ENCODE measurements around the gene NXNL2.

NXNL2 gene

DNA sequence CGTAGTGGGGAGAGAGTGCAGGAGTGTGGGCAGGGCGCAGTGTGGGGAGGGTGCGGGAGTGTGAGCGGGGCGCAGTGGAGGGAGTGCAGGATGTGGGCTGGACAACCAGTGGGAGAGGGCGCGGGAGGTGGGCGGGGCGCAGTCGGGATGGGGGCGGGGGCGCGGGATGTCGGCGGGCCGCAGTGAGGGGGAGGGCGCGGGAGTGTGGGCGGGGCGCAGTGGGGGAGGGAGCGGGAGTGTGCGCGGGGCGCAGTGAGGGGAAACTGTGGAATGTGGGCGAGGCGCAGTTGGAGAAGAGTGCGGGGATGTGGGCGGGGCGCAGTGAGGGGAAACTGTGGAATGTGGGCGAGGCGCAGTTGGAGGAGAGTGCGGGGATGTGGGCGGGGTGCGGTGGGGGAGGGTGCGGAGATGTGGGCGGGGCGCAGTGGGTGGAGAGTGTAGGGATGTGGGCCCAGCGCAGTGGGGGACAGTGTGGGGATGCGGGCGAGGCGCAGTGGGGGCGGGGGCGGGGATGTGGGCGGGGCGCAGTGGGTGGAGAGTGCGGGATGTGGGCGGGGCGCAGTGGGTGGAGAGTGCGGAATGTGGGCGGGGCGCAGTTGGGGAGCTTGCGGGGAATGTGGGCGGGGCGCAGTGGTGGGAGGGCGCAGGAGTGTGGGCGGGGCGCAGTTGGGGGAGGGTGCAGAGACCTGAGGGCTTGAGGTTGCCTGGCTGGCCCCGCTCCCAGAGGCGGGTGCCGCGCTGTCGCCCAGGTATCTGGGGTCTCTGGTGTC lies at the start of gene NXNL2:
TSS of gene NXNL2 (plus strand) at position 723 of the 770 bp plus-strand sequence. CDS start 257 bp downstream, outside the sequence.
- DNase-seq (ENCODE audit: low read depth) = peak; percentile 63

GRCh38 chr9:88488166-88488565 lies 46.8 kb upstream of the NXNL2 start:
- DNase-seq (ENCODE audit: low read depth) = no peak

DNA sequence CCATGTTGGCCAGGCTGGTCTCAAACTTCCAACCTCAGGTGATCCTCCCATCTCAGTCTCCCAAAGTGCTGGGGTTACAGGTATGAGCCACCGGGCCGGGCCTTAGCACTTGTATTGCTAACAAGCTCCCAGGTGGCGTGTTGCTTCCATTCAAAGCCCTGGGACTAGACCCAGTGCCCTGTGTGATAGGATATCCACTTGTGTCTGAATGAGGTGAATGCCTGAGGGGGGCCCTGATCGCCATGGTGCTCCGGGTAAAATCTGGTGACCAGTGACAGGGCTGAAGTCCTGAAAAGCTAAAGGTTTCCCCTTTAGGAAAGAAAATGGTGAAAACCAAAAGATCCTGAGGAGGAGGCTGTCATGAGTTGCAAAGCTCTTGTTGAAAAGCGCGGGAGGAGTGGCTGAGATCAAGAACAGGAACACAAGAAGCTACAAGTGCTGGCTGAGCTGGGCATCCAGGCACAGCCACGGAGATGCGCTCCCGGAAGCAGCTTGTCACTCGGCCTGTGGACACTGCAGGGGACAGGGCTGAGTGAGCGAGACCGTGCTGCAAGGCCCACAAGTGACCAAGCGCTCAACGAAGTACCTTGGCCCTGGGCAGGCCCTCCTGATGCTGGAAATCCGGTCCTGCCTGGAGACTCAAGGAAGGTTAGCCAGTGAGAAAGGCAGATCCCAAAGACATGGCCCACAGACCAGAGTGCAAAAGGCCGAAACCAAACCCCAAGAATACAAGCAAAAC lies 39.8 kb upstream of the NXNL2 start:
- no peak for DNase-seq (ENCODE audit: low read depth)

DNA sequence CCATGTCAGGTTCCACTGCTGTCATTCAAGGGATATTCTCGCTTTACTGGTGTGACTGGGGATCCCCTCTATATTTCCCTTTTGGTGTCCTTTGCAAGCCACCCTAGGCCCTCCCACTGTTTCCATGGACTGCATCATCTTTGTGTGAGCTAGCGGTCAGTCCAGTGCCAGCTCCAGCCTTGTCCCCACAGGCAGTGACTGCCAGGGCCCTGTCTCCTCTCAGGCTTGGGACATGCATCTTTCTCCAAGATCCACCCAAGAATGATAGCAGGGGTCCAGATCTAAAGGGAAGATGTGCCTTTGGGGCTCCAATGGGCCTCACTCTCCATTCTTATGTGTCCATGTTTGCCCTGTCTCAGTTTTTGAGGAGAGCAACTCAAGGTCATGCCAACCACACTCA lies 37.8 kb upstream of the NXNL2 start:
- DNase-seq (ENCODE audit: low read depth) = no peak

- DNase-seq (ENCODE audit: low read depth) = no peak
Observed at GRCh38 chr9:88498880-88499279, 36.1 kb upstream of the NXNL2 start.

- DNase-seq (ENCODE audit: low read depth) = no peak
Observed at GRCh38 chr9:88501086-88501485, 33.9 kb upstream of the NXNL2 start.

DNA sequence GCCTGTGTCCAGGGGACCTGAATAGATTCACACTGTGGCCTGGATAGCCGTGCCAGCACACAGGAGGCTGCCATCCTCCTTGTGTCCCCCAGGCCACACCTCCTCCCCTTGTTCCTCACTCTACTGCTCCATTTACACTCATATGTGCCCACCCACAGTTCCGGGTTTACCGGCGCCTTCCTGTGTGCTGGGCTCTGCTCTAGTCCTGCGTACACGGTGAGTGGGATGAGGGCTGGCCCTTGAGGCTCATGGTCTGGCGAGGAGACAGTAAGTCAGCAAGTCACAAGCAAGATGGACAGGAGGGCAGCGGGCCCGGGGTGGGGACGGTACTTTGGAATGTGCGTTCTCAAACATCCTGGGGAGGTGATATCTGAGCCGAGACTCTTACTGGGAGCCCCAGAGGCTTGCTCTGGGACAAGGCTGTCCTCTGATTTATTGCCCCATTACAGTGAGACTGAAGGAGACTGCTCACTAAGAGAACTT lies 32.4 kb upstream of the NXNL2 start:
- no peak for DNase-seq (ENCODE audit: low read depth)

DNA sequence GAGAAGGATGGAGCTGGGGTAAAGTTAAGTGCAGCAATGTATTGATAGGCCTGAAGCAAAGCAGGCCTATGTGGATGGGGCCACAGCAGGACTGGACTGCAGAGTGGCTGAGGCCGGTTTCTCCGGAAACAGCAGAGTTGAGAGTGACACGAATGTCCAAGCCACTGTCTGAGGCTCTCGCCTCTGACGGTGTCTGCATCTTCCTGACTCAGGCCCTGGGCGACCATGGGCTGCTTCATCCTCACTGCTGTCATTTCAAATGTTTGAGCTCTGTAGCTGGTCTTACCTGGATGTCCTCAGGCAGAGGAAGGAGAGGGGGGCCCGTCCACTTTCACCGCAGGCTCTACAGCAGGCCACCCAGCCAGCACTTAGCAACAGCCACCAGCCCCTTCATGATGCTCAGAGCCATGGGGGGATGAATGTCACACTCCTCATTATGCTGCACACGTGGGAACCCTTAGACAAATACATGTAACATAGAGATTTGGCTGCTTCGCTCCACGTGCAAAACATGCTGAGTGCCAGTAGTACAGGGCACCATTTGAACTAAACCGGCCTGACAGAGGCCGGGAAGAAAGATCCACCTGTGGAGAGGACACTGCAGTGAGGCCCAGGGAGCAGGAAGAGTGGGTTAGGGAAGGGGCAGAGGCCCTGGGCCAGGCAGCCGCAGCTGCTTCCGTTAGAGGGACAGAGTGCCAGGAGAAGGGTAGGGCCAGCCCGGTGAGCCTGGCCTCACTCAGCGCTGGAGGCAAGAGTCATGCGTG lies 31.7 kb upstream of the NXNL2 start:
- no peak for DNase-seq (ENCODE audit: low read depth)

- DNase-seq (ENCODE audit: low read depth) = no peak
Observed at GRCh38 chr9:88503845-88504764, 30.9 kb upstream of the NXNL2 start.

GRCh38 chr9:88508326-88508725 lies 26.7 kb upstream of the NXNL2 start:
- DNase-seq (ENCODE audit: low read depth) = no peak

DNA sequence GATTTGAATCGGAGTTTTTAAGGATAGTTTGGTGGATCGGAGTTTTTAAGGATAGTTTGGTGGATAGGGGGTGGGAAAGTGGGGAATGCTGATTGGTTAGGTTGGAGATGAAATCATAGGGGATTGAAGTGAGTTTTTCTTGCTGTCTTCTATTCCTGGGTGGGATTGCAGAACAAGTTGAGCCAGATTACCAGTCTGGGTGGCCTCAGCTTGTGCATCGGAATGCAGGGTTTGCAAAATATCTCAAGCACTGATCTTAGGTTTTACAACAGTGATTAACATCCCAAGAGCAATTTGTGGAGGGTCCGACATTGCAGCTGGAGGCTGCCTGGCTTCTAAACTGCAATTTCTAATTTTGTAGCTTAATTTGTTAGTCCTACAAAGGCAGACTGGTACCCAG lies 23.1 kb upstream of the NXNL2 start:
- no peak for DNase-seq (ENCODE audit: low read depth)

GRCh38 chr9:88514247-88514646 lies 20.7 kb upstream of the NXNL2 start:
- DNase-seq (ENCODE audit: low read depth) = no peak

DNA sequence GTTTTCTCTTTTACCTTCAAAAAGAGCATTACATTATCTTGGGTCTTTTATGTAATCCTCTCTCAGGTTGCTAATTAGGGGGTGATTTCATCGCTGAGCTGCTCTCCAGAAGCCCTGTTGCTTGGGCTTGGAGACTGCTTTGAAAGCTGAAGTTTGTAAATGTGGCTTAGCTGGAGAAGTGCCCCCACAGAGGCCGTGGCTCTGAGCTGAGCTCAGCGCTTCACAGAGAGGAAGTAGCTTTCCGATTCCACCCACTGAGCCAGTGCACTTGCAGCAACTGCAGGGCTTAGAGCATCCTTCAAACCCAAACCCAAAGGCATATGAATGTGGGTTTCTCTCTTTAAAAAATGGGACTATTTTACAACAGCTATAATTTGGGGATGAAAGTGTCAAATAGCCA lies 13.7 kb upstream of the NXNL2 start:
- DNase-seq (ENCODE audit: low read depth) = no peak

- DNase-seq (ENCODE audit: low read depth) = no peak
Observed at GRCh38 chr9:88522360-88522759, 12.6 kb upstream of the NXNL2 start.

- no peak for DNase-seq (ENCODE audit: low read depth)
Observed at GRCh38 chr9:88523056-88523455, 11.9 kb upstream of the NXNL2 start.

- DNase-seq (ENCODE audit: low read depth) = no peak
Observed at GRCh38 chr9:88524911-88525310, 10.1 kb upstream of the NXNL2 start.

GRCh38 chr9:88527618-88528017 lies 7.4 kb upstream of the NXNL2 start:
- no peak for DNase-seq (ENCODE audit: low read depth)

GRCh38 chr9:88528080-88528790 lies 6.7 kb upstream of the NXNL2 start:
- no peak for DNase-seq (ENCODE audit: low read depth)

- DNase-seq (ENCODE audit: low read depth) = no peak
Observed at GRCh38 chr9:88529496-88529895, 5.5 kb upstream of the NXNL2 start.

- DNase-seq (ENCODE audit: low read depth) = no peak
Observed at GRCh38 chr9:88530051-88530450, 4.9 kb upstream of the NXNL2 start.

Measured in stimulated activated CD4-positive, alpha-beta T cell treated with anti-CD3 and anti-CD28 coated beads, Interleukin-2, amount 100 ng/mL, for 4 hours (primary cell).